ENCODE data around the gene POLD1. TPM values are rescaled to one million over a fixed set of nuclear protein-coding genes. Genes with fewer than 3 reads are reported as not detected.

The POLD1 gene
- total and polyA plus RNA-seq, 2 of the 13 experiments (the other 11 are each of a cell fraction or from before 2014, with no cell fraction given), result 17.4 to 54.0 TPM

GRCh38 chr19:50435627-50436026, 51.5 kb downstream of the POLD1 start (continued):
- no peak for TF ChIP-seq ZMAT5 (CRISPR knock-in tag; IDR thresholded peaks at IDR 0.05; ENCODE audit: borderline replicate concordance, low read depth)
- no peak for TF ChIP-seq ZNF703 (CRISPR knock-in tag; IDR thresholded peaks at IDR 0.05; ENCODE audit: borderline replicate concordance)
- no peak for TF ChIP-seq CEBPG (CRISPR knock-in tag; IDR thresholded peaks at IDR 0.05)
- no peak for TF ChIP-seq ZMYM3 (CRISPR knock-in tag; IDR thresholded peaks at IDR 0.05)
- TF ChIP-seq, protein P1, sequence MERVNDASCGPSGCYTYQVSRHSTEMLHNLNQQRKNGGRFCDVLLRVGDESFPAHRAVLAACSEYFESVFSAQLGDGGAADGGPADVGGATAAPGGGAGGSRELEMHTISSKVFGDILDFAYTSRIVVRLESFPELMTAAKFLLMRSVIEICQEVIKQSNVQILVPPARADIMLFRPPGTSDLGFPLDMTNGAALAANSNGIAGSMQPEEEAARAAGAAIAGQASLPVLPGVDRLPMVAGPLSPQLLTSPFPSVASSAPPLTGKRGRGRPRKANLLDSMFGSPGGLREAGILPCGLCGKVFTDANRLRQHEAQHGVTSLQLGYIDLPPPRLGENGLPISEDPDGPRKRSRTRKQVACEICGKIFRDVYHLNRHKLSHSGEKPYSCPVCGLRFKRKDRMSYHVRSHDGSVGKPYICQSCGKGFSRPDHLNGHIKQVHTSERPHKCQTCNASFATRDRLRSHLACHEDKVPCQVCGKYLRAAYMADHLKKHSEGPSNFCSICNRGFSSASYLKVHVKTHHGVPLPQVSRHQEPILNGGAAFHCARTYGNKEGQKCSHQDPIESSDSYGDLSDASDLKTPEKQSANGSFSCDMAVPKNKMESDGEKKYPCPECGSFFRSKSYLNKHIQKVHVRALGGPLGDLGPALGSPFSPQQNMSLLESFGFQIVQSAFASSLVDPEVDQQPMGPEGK (CRISPR knock-in tag; IDR thresholded peaks at IDR 0.05), result no peak
- TF ChIP-seq ZNF558 (CRISPR knock-in tag; IDR thresholded peaks at IDR 0.05; ENCODE audit: borderline replicate concordance), result no peak
- TF ChIP-seq CENPT (CRISPR knock-in tag; IDR thresholded peaks at IDR 0.05; ENCODE audit: low read depth), result no peak
- TF ChIP-seq SIN3A (IDR thresholded peaks at IDR 0.05; ENCODE audit: borderline replicate concordance, low read depth, low read length), result no peak

- ATAC-seq (no peak), DNase-seq (ENCODE audit: low spot score) (no peak), FAIRE-seq (no peak)
- WGBS (ENCODE audit: low lambda C conversion rate), result 24% methylated on average over 5 of the region's 5 CpGs
- Histone ChIP-seq H3K9me3 (ENCODE audit: low read length) (no peaks in the 10 kb centered on the region), H3K4me3 (replicated peaks in 1 of 3; ENCODE audit: insufficient read depth in 1 of 3, low read depth in 2 of 3, low read length in 3 of 3) (no peak overlapping the region), H3K79me2 (ENCODE audit: insufficient read depth, low read length) (no peaks in the 10 kb centered on the region), H3K4me2 (ENCODE audit: low read depth, low read length) (no peak overlapping the region), H3K27ac (ENCODE audit: extremely low read length, insufficient read depth, low read length) (no peak overlapping the region), H3K27me3 (ENCODE audit: control insufficient read depth in 1 of 2, insufficient read depth in 2 of 2, low read length in 2 of 2) (peaks cover 5 to 17% of the 10 kb centered on the region in 2 experiments; a peak in 4 of 5 replicates), H3K4me1 (ENCODE audit: insufficient read depth, low read length) (no peaks in the 10 kb centered on the region; the same call in 1 of the 2 replicates), H2AFZ (ENCODE audit: low read length) (no peak overlapping the region), H3K9ac (ENCODE audit: insufficient read depth, low read depth, low read length) (no peak overlapping the region), H4K20me1 (ENCODE audit: insufficient read depth, low read length) (no peaks in the 10 kb centered on the region), H3K36me3 (replicated peaks in 1 of 2; ENCODE audit: control insufficient read depth in 1 of 2, insufficient read depth in 2 of 2, low read length in 2 of 2) (no peaks in the 10 kb centered on the region)
- POLR2A ChIA-PET, result no interaction called here
- no TSS peak for BruUV-seq (replicated peaks)
- in situ Hi-C loops (cut with HindIII; ENCODE audit: extremely low pct_ligation_motif_present, low pct_unique_long_range_greater_than_20kb), result no loop called here
- TF ChIP-seq, protein P2, sequence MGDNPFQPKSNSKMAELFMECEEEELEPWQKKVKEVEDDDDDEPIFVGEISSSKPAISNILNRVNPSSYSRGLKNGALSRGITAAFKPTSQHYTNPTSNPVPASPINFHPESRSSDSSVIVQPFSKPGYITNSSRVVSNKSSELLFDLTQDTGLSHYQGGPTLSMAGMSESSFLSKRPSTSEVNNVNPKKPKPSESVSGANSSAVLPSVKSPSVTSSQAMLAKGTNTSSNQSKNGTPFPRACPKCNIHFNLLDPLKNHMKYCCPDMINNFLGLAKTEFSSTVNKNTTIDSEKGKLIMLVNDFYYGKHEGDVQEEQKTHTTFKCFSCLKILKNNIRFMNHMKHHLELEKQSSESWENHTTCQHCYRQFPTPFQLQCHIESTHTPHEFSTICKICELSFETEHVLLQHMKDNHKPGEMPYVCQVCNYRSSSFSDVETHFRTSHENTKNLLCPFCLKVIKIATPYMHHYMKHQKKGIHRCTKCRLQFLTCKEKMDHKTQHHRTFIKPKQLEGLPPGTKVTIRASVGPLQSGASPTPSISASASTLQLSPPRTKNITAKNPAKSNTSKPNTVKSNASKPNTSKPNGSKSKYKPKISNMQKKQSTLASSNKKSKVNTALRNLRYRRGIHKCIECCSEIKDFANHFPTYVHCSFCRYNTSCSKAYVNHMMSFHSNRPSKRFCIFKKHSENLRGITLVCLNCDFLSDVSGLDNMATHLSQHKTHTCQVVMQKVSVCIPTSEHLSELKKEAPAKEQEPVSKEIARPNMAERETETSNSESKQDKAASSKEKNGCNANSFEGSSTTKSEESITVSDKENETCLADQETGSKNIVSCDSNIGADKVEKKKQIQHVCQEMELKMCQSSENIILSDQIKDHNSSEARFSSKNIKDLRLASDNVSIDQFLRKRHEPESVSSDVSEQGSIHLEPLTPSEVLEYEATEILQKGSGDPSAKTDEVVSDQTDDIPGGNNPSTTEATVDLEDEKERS (CRISPR knock-in tag; IDR thresholded peaks at IDR 0.05), result no peak
- TF ChIP-seq ZNF768 (CRISPR knock-in tag; IDR thresholded peaks at IDR 0.05) (no peak), GFI1 (CRISPR knock-in tag; IDR thresholded peaks at IDR 0.05; ENCODE audit: borderline replicate concordance) (no peak), HDAC1 (CRISPR knock-in tag; IDR thresholded peaks at IDR 0.05) (no peak), RCOR2 (CRISPR knock-in tag; IDR thresholded peaks at IDR 0.05) (no peak)
- intact Hi-C loops (cut with micrococcal nuclease; ENCODE audit: unreplicated experiment), result no loop called here
- CTCF ChIA-PET (ENCODE audit: low intra/inter-chr PET ratio, low total read pairs), result no interaction called here
These were observed 53.8 kb downstream of the POLD1 start for GRCh38 chr19:50437862-50438449.

All from HepG2 (cell line).